VCaP (cell line): ENCODE data around the gene ZNF582.
A peak's percentile ranks its signal among the peaks of the same experiment; 100 is the strongest.

Experiments used
- H3K27ac ChIP-seq: fragments of 450-650 bp; 2 replicates; pipeline ENCODE4 v1.5.1; 2017
- CTCF ChIP-seq: fragments of 450-650 bp; conservative IDR thresholded peaks from 2 replicates; pipeline ENCODE4 v1.5.1; 2017; ENCODE audit warnings: mild to moderate bottlenecking, moderate library complexity

The ZNF582 gene

GRCh38 chr19:56393119-56394012, at the start of gene ZNF582:
ZNF582 (minus strand) TSS chr19:56393534; CDS start chr19:56391752, 1,782 bp downstream.
- peak; percentile 95 for TF ChIP-seq CTCF
- peak within 1 kb of the TSS; percentile 94 for H3K27ac ChIP-seq

- TF ChIP-seq CTCF, result no peak
- no peak overlapping the region for H3K27ac ChIP-seq
Measured at GRCh38 chr19:56441206-56441792, 48.0 kb upstream of the ZNF582 start.

DNA sequence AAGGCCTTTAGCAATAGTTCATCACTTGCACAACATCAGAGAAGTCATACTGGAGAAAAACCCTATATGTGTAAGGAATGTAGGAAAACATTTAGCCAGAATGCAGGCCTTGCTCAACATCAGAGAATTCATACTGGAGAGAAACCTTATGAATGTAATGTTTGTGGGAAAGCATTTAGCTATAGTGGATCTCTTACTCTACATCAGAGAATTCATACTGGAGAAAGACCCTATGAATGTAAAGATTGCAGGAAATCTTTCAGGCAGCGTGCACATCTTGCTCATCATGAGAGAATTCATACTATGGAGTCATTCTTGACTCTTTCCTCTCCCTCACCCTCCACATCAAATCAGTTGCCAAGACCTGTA, 30.6 kb upstream of the ZNF582 start:
- no peak for TF ChIP-seq CTCF
- H3K27ac ChIP-seq, result no peak overlapping the region

GRCh38 chr19:56423276-56423984, 30.1 kb upstream of the ZNF582 start:
- H3K27ac ChIP-seq, result no peak overlapping the region
- no peak for TF ChIP-seq CTCF

DNA sequence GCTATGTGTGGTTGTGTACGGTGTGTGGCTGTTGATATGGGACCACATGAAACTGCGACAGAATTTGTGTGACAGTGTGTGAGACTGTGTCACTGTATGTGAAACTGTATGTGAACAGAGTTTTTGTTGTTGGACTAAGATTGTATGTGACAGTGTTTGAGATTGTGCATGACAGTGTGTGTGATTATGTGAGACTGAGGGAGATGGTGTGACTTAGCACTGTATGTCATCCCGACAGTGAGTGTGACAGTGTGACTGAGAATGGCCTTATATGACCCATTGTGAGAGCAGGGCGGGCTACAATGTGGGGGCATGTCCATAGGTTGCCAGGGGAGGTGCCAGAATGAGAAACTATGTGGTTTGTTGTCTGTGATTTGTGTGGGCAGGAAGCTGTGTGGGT, 11.7 kb upstream of the ZNF582 start:
- no peak for TF ChIP-seq CTCF
- H3K27ac ChIP-seq, result peak overlapping the region; percentile 96; the same call in 1 of the 2 replicates

DNA sequence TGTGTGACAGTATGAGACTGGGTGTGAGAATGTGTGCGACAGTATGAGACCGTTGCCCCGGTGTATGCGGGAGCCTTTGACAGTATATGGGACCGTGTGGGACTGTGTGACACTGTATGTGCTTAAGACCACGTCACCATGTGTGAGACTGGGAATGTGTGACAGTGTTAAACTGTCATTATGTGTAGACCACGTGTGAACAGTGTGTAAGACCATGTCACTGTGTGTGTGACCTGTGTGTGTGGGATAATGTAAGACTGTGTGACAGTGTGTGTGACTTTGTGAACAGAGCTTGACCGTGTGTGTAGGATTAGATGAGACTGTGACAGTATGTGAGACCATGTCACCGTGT, 11.3 kb upstream of the ZNF582 start:
- peak overlapping the region; percentile 96 for H3K27ac ChIP-seq
- TF ChIP-seq CTCF, result no peak
